DOHH2 (cell line): ENCODE results near the gene CALML3.

Experiments
- H3F3A ChIP-seq: fragments of 200-600 bp; sonication (generic), shearing (Covaris generic); 2 replicates; pipeline ENCODE4 v1.6.0; 2016; ENCODE audit warnings: antibody characterized with exemption, mild to moderate bottlenecking; ENCODE audit not compliant: control insufficient read depth, insufficient read depth
- H3K27ac ChIP-seq: fragments of 200-600 bp; sonication (generic); 2 replicates; pipeline ENCODE4 v1.5.1; 2014; ENCODE audit warnings: low read depth, mild to moderate bottlenecking, low read length, moderate library complexity
- H3K27me3 ChIP-seq: fragments of 200-600 bp; sonication (generic); 2 replicates; pipeline ENCODE4 v1.6.1; 2014; ENCODE audit warnings: mild to moderate bottlenecking, low read length, mixed read lengths; ENCODE audit not compliant: control insufficient read depth
- H3K36me3 ChIP-seq: fragments of 200-600 bp; sonication (generic); 2 replicates; pipeline ENCODE4 v1.6.1; 2014; ENCODE audit warnings: mild to moderate bottlenecking, low read length, moderate library complexity, mixed read lengths; ENCODE audit not compliant: control insufficient read depth
- H3K4me1 ChIP-seq: fragments of 200-600 bp; sonication (generic); 2 replicates; pipeline ENCODE4 v1.6.1; 2014; ENCODE audit warnings: mild to moderate bottlenecking, low read length, mixed read lengths; ENCODE audit not compliant: control insufficient read depth
- H3K4me2 ChIP-seq: fragments of 200-600 bp; sonication (generic); 2 replicates; pipeline ENCODE4 v1.6.0; 2014; ENCODE audit warnings: mild to moderate bottlenecking, low read length, moderate library complexity
- H3K4me3 ChIP-seq: fragments of 200-600 bp; sonication (generic); 2 replicates; pipeline ENCODE4 v1.5.1; 2014; ENCODE audit warnings: mild to moderate bottlenecking, low read length, mixed read lengths
- H3K79me2 ChIP-seq: fragments of 200-600 bp; sonication (generic); 2 replicates; pipeline ENCODE4 v1.6.1; 2014; ENCODE audit warnings: mild to moderate bottlenecking, low read length, mixed read lengths; ENCODE audit not compliant: control insufficient read depth
- H3K9me2 ChIP-seq: fragments of 200-600 bp; sonication (generic); replicated peaks from 2 replicates; pipeline ENCODE4 v1.6.1; 2014; ENCODE audit warnings: mild to moderate bottlenecking, low read length, mixed read lengths; ENCODE audit not compliant: control insufficient read depth
- H3K9me3 ChIP-seq: fragments of 200-600 bp; sonication (generic); 2 replicates; pipeline ENCODE4 v1.6.1; 2014; ENCODE audit warnings: antibody characterized with exemption, low read length, mixed read lengths; ENCODE audit not compliant: control insufficient read depth, insufficient read depth
- H4K20me1 ChIP-seq: fragments of 200-600 bp; sonication (generic); 2 replicates; pipeline ENCODE4 v1.6.0; 2014; ENCODE audit warnings: low read depth, mild to moderate bottlenecking, antibody characterized with exemption, low read length, moderate library complexity; ENCODE audit not compliant: control insufficient read depth, insufficient read depth
- EZH2phosphoT487 ChIP-seq: fragments of 200-600 bp; sonication (generic); IDR thresholded peaks from 2 replicates; pipeline ENCODE4 v1.6.1; 2017; ENCODE audit warnings: borderline replicate concordance, mild to moderate bottlenecking, antibody characterized with exemption, low read length, moderate library complexity, mixed read lengths
- TF ChIP-seq, protein P1 (sequence below): fragments of 200-600 bp; sonication (generic); IDR thresholded peaks from one replicate; pipeline ENCODE4 v1.5.1; 2014; ENCODE audit warnings: antibody characterized with exemption, mild to moderate bottlenecking, low read depth, low read length; ENCODE audit not compliant: poor library complexity, severe bottlenecking

The CALML3 gene

DNA sequence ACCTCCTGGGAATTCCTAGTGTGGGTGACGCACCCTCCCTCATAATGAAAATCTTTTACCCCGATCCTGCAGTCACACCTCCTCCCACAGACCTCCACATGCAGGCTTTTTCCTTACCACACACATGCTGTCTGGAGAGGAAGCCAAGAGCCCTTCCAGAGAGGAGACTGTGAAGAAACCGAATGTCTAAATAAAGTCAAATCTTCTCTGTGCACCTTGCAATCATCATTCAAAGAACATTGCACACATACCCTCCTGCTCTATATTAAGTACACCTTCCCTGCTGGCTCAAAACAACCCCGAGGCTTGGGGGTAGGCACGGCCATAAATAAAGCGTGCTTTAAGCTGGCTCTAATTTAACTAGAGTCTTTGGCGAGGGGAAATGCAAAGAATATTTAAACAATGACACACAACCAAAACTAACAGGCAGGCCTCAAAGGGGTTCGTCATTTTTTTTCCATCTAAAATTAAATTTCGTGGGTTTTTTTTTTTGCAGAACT, 34.9 kb downstream of the CALML3 start:
- Histone ChIP-seq H3K4me3 (no peak overlapping the region), H3K9me2 (no peaks in the 10 kb centered on the region), H3K9me3 (no peaks in the 10 kb centered on the region), H3K27me3 (peaks cover 7% of the 10 kb centered on the region), H3K4me2 (no peak overlapping the region), H3F3A (no peaks in the 10 kb centered on the region), H3K36me3 (no peaks in the 10 kb centered on the region), H3K79me2 (no peaks in the 10 kb centered on the region), H3K4me1 (0 out of 2 replicates have a peak, but pooled peaks cover 3% of the 10 kb centered on the region), H4K20me1 (no peaks in the 10 kb centered on the region), H3K27ac (no peak overlapping the region)
- no peak for TF ChIP-seq EZH2phosphoT487
- TF ChIP-seq, protein P1, sequence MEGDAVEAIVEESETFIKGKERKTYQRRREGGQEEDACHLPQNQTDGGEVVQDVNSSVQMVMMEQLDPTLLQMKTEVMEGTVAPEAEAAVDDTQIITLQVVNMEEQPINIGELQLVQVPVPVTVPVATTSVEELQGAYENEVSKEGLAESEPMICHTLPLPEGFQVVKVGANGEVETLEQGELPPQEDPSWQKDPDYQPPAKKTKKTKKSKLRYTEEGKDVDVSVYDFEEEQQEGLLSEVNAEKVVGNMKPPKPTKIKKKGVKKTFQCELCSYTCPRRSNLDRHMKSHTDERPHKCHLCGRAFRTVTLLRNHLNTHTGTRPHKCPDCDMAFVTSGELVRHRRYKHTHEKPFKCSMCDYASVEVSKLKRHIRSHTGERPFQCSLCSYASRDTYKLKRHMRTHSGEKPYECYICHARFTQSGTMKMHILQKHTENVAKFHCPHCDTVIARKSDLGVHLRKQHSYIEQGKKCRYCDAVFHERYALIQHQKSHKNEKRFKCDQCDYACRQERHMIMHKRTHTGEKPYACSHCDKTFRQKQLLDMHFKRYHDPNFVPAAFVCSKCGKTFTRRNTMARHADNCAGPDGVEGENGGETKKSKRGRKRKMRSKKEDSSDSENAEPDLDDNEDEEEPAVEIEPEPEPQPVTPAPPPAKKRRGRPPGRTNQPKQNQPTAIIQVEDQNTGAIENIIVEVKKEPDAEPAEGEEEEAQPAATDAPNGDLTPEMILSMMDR, result no peak

DNA sequence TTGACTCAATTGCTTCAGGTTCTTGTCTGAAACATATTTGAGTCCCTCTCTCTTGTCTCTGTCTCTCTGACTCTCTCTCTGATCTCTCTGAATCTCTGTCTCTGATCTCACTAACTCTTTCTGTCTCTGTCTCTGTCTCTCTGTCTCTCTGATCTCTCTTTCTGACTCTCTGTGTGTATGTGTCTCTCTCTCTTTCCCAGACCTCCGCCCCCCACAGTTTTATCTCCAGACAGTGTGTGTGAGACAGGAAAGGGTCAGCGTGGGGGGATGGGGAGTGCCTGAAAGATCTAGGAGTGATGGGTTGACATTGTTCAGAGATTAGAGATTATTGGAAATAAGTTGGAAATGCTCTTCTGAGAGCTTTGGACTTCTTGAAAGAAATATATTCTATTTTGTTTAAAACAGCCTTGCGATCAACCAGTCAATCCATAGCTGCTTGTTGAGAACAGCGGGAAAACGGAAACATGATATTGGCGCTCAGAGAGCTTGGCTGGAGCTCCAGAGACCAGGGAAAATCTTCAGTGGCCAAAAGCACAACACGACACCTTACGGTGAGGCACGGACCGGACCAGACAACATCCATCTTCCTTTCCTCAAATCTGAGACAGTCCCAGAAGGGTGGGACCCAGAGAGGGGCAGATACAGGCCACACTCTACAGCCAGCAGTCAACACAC, 35.5 kb downstream of the CALML3 start:
- TF ChIP-seq EZH2phosphoT487, result no peak
- TF ChIP-seq, protein P1, result no peak
- peaks cover 10% of the 10 kb centered on the region for H3K27me3 ChIP-seq
- no peaks in the 10 kb centered on the region for H3K9me3 ChIP-seq
- H3K79me2 ChIP-seq, result no peaks in the 10 kb centered on the region
- no peaks in the 10 kb centered on the region for H3F3A ChIP-seq
- H3K36me3 ChIP-seq, result no peaks in the 10 kb centered on the region
- H3K4me2 ChIP-seq, result no peak overlapping the region
- H3K4me3 ChIP-seq, result no peak overlapping the region
- 0 out of 2 replicates have a peak, but pooled peaks cover 3% of the 10 kb centered on the region for H3K4me1 ChIP-seq
- no peaks in the 10 kb centered on the region for H4K20me1 ChIP-seq
- H3K9me2 ChIP-seq, result no peaks in the 10 kb centered on the region
- no peak overlapping the region for H3K27ac ChIP-seq

DNA sequence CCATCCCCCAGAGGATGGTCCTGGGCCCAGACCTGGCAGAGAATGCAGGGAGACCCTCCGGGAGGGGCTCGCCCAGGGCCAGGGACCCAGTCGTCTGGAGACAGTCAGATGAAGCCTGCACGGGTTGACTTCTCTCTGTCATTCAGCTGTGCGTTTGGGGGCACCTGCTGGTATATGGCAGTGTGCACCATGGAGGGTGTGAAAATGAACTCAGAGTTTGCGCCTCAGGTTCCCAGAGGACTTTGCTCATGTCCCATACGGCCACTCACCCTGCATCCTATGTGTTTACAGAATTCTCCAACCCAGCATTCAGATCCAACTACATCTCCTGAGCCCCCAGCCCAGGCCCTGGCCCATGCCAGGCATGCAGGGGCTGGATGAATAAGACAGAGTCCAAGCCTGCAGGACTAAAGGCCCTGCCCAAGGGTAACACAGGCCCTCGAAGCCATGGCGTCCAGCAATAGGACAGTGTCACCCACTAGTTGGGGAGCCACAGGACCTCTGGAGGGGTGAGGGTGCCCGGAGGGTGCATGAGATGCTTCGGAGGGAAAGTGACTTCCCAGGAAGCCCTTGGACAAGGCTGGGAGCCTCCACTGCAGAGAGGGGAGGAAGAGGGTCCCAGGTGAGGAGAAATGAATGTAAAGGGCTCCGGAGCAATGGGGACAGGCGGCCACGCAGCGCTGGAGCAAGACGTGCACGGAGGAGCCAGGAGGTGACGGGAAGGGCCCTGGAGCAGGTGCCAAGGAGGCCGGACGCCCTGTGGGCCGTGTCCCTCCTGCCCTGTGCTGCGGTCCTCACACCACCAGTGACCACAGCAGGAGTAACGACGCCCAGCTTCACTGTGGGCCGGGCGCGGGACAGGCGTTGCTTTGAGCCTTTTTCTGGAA, 36.3 kb downstream of the CALML3 start:
- Histone ChIP-seq H3F3A (no peaks in the 10 kb centered on the region), H3K27ac (no peak overlapping the region), H3K9me2 (no peaks in the 10 kb centered on the region), H3K4me2 (no peak overlapping the region), H3K27me3 (peaks cover 11% of the 10 kb centered on the region), H4K20me1 (no peaks in the 10 kb centered on the region), H3K9me3 (no peaks in the 10 kb centered on the region), H3K79me2 (no peaks in the 10 kb centered on the region), H3K36me3 (no peaks in the 10 kb centered on the region), H3K4me1 (0 out of 2 replicates have a peak, but pooled peaks cover 3% of the 10 kb centered on the region), H3K4me3 (no peak overlapping the region)
- TF ChIP-seq, protein P1, result no peak
- no peak for TF ChIP-seq EZH2phosphoT487
